GM12878 (cell line): ENCODE data around the gene NSUN2. TPM values are rescaled to one million over a fixed set of nuclear protein-coding genes. Genes with fewer than 3 reads are reported as not detected.

ENCODE experiments used
- ATAC-seq: fragments of 200-7000 bp; cut with Tn5 transposase; 3 replicates; pipeline ENCODE4 v1.9.1; 2020; ENCODE audit warnings: mild to moderate bottlenecking, moderate library complexity
- BruUV-seq: library from RNA; stranded (reverse); fragments of 400-500 nt; replicated peaks from 2 replicates; lab custom pipeline; 2021; lab: Mats Ljungman, UMichigan
- CTCF ChIA-PET: fragments of 300-600 bp; sonication (Branson Sonifier 250); formaldehyde crosslinking; extraction: SDS; loops from one replicate; lab custom pipeline; 2021; ENCODE audit warnings: inconsistent platforms; lab: Yijun Ruan, JAX
- POLR2A ChIA-PET: fragments of 350-600 bp; formaldehyde crosslinking; extraction: SDS; loops from one replicate; lab custom pipeline; 2021; ENCODE audit warnings: inconsistent platforms; lab: Charles Lee
- RAD21 ChIA-PET: fragments of 300-600 bp; sonication (Branson Sonifier 250); formaldehyde crosslinking; loops from one replicate; lab custom pipeline; 2023; ENCODE audit warnings: antibody characterized with exemption; ENCODE audit not compliant: unreplicated experiment; lab: Charles Lee
- SMC1A ChIA-PET: fragments of 300-600 bp; sonication (Branson Sonifier 250); formaldehyde crosslinking; loops from one replicate; lab custom pipeline; 2023; ENCODE audit not compliant: unreplicated experiment, uncharacterized antibody; lab: Charles Lee
- DNase-seq: peaks from one replicate; pipeline ENCODE4 v3.0.0-alpha.2; 2011; ENCODE audit warnings: low read depth, low spot score
- FAIRE-seq: peaks from 3 replicates; lab custom pipeline; 2011; peaks lifted over from hg19 to GRCh38; lab: Jason Lieb, UNC
- H2AFZ ChIP-seq: 2 replicates; pipeline ENCODE4 v1.6.0; 2011; ENCODE audit warnings: low read depth, low read length, control low read depth; ENCODE audit not compliant: control insufficient read depth
- H3K27ac ChIP-seq: 2 replicates; pipeline ENCODE4 v1.5.1; 2011; ENCODE audit warnings: control low read depth; ENCODE audit not compliant: control insufficient read depth, insufficient read depth
- H3K27me3 ChIP-seq, 2 experiments: replicated peaks in 1 of 2; 2 replicates each; pipeline versions ENCODE4 v1.6.0 to v1.6.1; 2011; ENCODE audit warnings: low read length in 1 of 2; ENCODE audit not compliant: control insufficient read depth in 2 of 2, insufficient read depth in 2 of 2
- H3K36me3 ChIP-seq, 2 experiments: 2 replicates each; pipeline ENCODE4 v1.5.1; 2011; ENCODE audit warnings: low read length in 1 of 2; ENCODE audit not compliant: control insufficient read depth in 2 of 2, insufficient read depth in 2 of 2
- H3K4me1 ChIP-seq: 2 replicates; pipeline ENCODE4 v1.6.1; 2011; ENCODE audit warnings: mild to moderate bottlenecking, low read length, moderate library complexity, mixed read lengths; ENCODE audit not compliant: control insufficient read depth, insufficient read depth
- H3K4me2 ChIP-seq: 2 replicates; pipeline ENCODE4 v1.6.0; 2011; ENCODE audit warnings: control low read depth; ENCODE audit not compliant: control insufficient read depth, insufficient read depth
- H3K4me3 ChIP-seq: fragments of 200-600 bp; sonication (generic); 2 replicates; pipeline ENCODE4 v1.5.1; 2016
- H3K79me2 ChIP-seq: 2 replicates; pipeline ENCODE4 v1.6.0; 2011; ENCODE audit warnings: low read length; ENCODE audit not compliant: control insufficient read depth, insufficient read depth
- H3K9ac ChIP-seq: 2 replicates; pipeline ENCODE4 v1.8.0; 2011; ENCODE audit warnings: low read length, control low read depth, mixed read lengths; ENCODE audit not compliant: control insufficient read depth, insufficient read depth
- H3K9me3 ChIP-seq: replicated peaks from 3 replicates; pipeline ENCODE4 v1.5.1; 2011; ENCODE audit warnings: mild to moderate bottlenecking, low read length; ENCODE audit not compliant: control insufficient read depth, insufficient read depth
- H4K20me1 ChIP-seq: 2 replicates; pipeline ENCODE4 v1.6.0; 2011; ENCODE audit not compliant: control insufficient read depth, insufficient read depth
- BRCA1 ChIP-seq: IDR thresholded peaks from 2 replicates; pipeline ENCODE4 v1.6.1; 2011; ENCODE audit warnings: low read depth, low read length, improper control_type of control experiment
- CHD4 ChIP-seq: fragments of 200-600 bp; sonication (generic); IDR thresholded peaks from 2 replicates; pipeline ENCODE4 v1.6.1; 2016; ENCODE audit warnings: mild to moderate bottlenecking
- CUX1 ChIP-seq: IDR thresholded peaks from 2 replicates; pipeline ENCODE4 v1.6.1; 2012; ENCODE audit warnings: improper control_type of control experiment, low read depth, low read length; ENCODE audit not compliant: insufficient replicate concordance
- KDM1A ChIP-seq: fragments of 200-600 bp; sonication (generic); IDR thresholded peaks from 2 replicates; pipeline ENCODE4 v1.6.1; 2016; ENCODE audit warnings: borderline replicate concordance
- MEF2B ChIP-seq: fragments of 450-650 bp; IDR thresholded peaks from 2 replicates; pipeline ENCODE4 v1.6.1; 2018; ENCODE audit warnings: mild to moderate bottlenecking, moderate library complexity; ENCODE audit not compliant: partially characterized antibody, poor library complexity, severe bottlenecking
- NR2F1 ChIP-seq: fragments of 450-650 bp; conservative IDR thresholded peaks from 2 replicates; pipeline ENCODE4 v1.6.1; 2017; ENCODE audit warnings: mild to moderate bottlenecking
- RFX5 ChIP-seq: IDR thresholded peaks from 2 replicates; pipeline ENCODE4 v1.6.1; 2011; ENCODE audit warnings: low read depth, low read length, improper control_type of control experiment
- SMARCA5 ChIP-seq: fragments of 450-650 bp; IDR thresholded peaks from 2 replicates; pipeline ENCODE4 v1.6.1; 2017; ENCODE audit warnings: mild to moderate bottlenecking
- WGBS: methylation state at CpG from one replicate; pipeline ENCODE4 v1.1.6; 2016; ENCODE audit warnings: low lambda C conversion rate; ENCODE audit not compliant: insufficient replicate concordance, insufficient coverage; ENCODE audit errors: missing lambda C conversion rate; 5-methylcytosine and 5-hydroxymethylcytosine counted together
- in situ Hi-C: fragments of 300-500 bp; cut with MboI; formaldehyde crosslinking; loops from 9 replicates; pipeline ENCODE4 v1.14.3; 2018; ENCODE audit warnings: mixed read lengths
- intact Hi-C: fragments of 100-400 bp; cut with micrococcal nuclease; formaldehyde crosslinking; loops from one replicate; pipeline ENCODE4 v1.14.2; 2022; ENCODE audit not compliant: unreplicated experiment
- polyA plus RNA-seq, 11 experiments: library from polyadenylated mRNA; depleted of rRNA in 4 of 11; unstranded in 6 of 11; stranded (reverse) in 5 of 11; fragments of >200 nt; fragmentation: Nextera tagmentation in 4 of 11; fragmentation: Illumina TruSeq in 1 of 11; extraction: Ambion mirVana in 4 of 11; extraction: Trizol in 1 of 11; gene quantifications; 1 replicate in 1 of 11; 2 replicates in 10 of 11; pipeline versions ENCODE4 v1.2.1 to v1.2.3, GENCODE V29; 2011 to 2016; ENCODE audit warnings: inconsistent platforms in 2 of 11, missing spikeins in 2 of 11, low read depth in 1 of 11
- total RNA-seq, 4 experiments: library from RNA; depleted of rRNA in 3 of 4; stranded (reverse); fragments of >200 nt in 3 of 4; fragmentation: Illumina TruSeq in 1 of 4; extraction: Trizol in 1 of 4; gene quantifications; 2 replicates each; pipeline versions ENCODE4 v1.2.1 to v1.2.3, GENCODE V29; 2013 to 2021

NSUN2 gene
- total and polyA plus RNA-seq, 10 of the 15 experiments (the other 5 are each of a cell fraction or from before 2014, with no cell fraction given) = 8.0 to 112 (median 91.1) TPM

GRCh38 chr5:6602441-6602840 lies 30.4 kb downstream of the NSUN2 start:
- ChIA-PET CTCF (no interaction called here), SMC1A (interaction anchor here (1.3 kb wide), 1 partner anchor 149 kb away, joined by 3 read pairs; no protein-coding TSS in a partner anchor), RAD21 (no interaction called here), POLR2A (no interaction called here)
- WGBS = 92% methylated on average over 7 of the region's 7 CpGs
- Histone ChIP-seq H3K27ac (no peak overlapping the region), H3K36me3 (peaks cover 34 to 46% of the 10 kb centered on the region in 2 experiments), H3K9ac (no peak overlapping the region), H3K79me2 (no peaks in the 10 kb centered on the region), H3K4me1 (no peaks in the 10 kb centered on the region), H4K20me1 (no peaks in the 10 kb centered on the region), H2AFZ (no peak overlapping the region), H3K9me3 (no peaks in the 10 kb centered on the region), H3K4me3 (no peak overlapping the region), H3K27me3 (no peaks in the 10 kb centered on the region), H3K4me2 (no peak overlapping the region)
- intact Hi-C loops (no loop called here), in situ Hi-C loops (no loop called here)
- no TSS peak for BruUV-seq
- DNase-seq (no peak), ATAC-seq (no peak), FAIRE-seq (no peak)
- TF ChIP-seq NR2F1 (no peak), CHD4 (no peak), MEF2B (no peak), BRCA1 (no peak), SMARCA5 (no peak), RFX5 (no peak), CUX1 (no peak), KDM1A (no peak)
